ENCODE results near the gene GLCCI1.

The GLCCI1 gene

GRCh38 chr7:8109196-8110022 lies 140.8 kb downstream of the GLCCI1 start:
- Histone ChIP-seq H3K9me3 (ENCODE audit: insufficient read depth, low read length) (no peaks in the 10 kb centered on the region), H3K4me2 (ENCODE audit: low read length) (no peak overlapping the region), H3K9ac (ENCODE audit: low read length) (no peak overlapping the region), H4K20me1 (ENCODE audit: insufficient read depth, low read length) (no peaks in the 10 kb centered on the region), H3K4me1 (ENCODE audit: low read length) (peaks cover 6% of the 10 kb centered on the region), H3K27me3 (ENCODE audit: low read depth, low read length) (no peaks in the 10 kb centered on the region), H3K36me3 (replicated peaks; ENCODE audit: low read depth, low read length) (peaks cover 2% of the 10 kb centered on the region), H3K4me3 (ENCODE audit: low read length) (no peak overlapping the region), H2AFZ (ENCODE audit: low read depth, low read length) (no peak overlapping the region), H3K27ac (ENCODE audit: low read length) (no peak overlapping the region), H3K79me2 (ENCODE audit: low read length) (no peaks in the 10 kb centered on the region)
- TF ChIP-seq EZH2phosphoT487 (IDR thresholded peaks at IDR 0.05; ENCODE audit: low read depth): no peak
- no peak for TF ChIP-seq CTCF (IDR thresholded peaks at IDR 0.05; ENCODE audit: low read depth, low read length)

DNA sequence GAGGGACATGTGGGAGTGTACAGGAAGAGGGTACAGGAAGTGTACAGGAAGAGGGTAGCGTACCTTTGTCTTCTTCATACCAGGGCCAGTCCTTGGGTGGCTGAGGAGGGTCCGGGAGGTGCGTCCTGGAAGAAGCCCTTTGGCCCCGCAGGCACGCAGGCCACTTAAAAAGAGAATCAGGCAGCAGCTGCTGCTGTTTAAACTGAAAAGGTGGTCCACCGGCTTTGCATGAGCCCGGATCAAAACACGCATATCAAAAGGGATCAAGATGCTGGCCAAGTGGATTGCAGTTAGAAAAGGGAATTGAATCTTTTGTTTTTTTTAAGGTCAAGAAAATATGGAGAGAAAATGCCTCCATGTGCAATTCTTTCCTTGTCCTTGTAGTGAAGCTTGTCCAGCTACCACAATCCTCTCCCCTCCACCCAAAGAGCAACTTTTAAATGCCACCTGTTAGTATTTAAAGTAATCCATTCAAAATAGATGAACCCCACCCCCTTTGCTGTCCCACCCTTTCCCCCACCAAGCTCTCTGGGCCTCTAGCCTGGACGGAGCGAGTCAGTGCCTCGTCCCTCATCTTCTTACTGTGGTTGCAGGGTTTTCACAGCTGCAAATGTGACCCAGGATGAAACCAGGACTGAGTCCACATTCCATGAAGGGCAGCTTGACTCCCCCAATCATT lies 142.8 kb downstream of the GLCCI1 start:
- Histone ChIP-seq H3K36me3 (replicated peaks; ENCODE audit: low read depth, low read length) (peaks cover 7% of the 10 kb centered on the region), H3K27me3 (ENCODE audit: low read depth, low read length) (no peaks in the 10 kb centered on the region), H3K27ac (ENCODE audit: low read length) (no peak overlapping the region), H3K9me3 (ENCODE audit: insufficient read depth, low read length) (no peaks in the 10 kb centered on the region), H3K9ac (ENCODE audit: low read length) (no peak overlapping the region), H3K4me3 (ENCODE audit: low read length) (no peak overlapping the region), H4K20me1 (ENCODE audit: insufficient read depth, low read length) (no peaks in the 10 kb centered on the region), H3K4me1 (ENCODE audit: low read length) (peaks cover 11% of the 10 kb centered on the region), H3K79me2 (ENCODE audit: low read length) (no peaks in the 10 kb centered on the region), H2AFZ (ENCODE audit: low read depth, low read length) (no peak overlapping the region), H3K4me2 (ENCODE audit: low read length) (no peak overlapping the region)
- TF ChIP-seq CTCF (IDR thresholded peaks at IDR 0.05; ENCODE audit: low read depth, low read length): no peak
- TF ChIP-seq EZH2phosphoT487 (IDR thresholded peaks at IDR 0.05; ENCODE audit: low read depth): no peak

DNA sequence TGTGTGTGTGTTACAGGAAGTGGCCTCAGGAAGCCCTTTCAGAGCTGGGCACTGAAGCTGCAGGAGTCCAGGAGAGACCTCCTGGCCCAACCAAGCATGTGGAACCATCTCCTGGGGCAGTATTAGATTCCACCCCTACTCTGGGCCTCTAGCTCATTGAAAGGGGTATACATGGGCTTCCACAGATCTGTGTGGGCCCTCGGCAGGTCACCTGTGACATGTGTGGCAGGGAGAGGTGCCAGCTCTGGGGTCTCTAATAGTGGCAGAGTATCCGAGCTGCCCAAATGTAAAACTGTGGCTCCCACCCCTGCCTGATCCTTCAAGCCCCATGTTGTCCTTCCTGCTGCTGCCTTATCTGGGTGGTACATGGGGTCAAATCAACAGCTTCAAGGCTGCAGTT lies 144.1 kb downstream of the GLCCI1 start:
- H3K36me3 ChIP-seq (replicated peaks; ENCODE audit: low read depth, low read length): peaks cover 7% of the 10 kb centered on the region
- no peak overlapping the region for H3K4me3 ChIP-seq (ENCODE audit: low read length)
- TF ChIP-seq EZH2phosphoT487 (IDR thresholded peaks at IDR 0.05; ENCODE audit: low read depth): no peak
- no peak for TF ChIP-seq CTCF (IDR thresholded peaks at IDR 0.05; ENCODE audit: low read depth, low read length)
- H3K27ac ChIP-seq (ENCODE audit: low read length): no peak overlapping the region
- no peaks in the 10 kb centered on the region for H3K9me3 ChIP-seq (ENCODE audit: insufficient read depth, low read length)
- no peak overlapping the region for H3K4me2 ChIP-seq (ENCODE audit: low read length)
- no peak overlapping the region for H2AFZ ChIP-seq (ENCODE audit: low read depth, low read length)
- H3K27me3 ChIP-seq (ENCODE audit: low read depth, low read length): no peaks in the 10 kb centered on the region
- H3K9ac ChIP-seq (ENCODE audit: low read length): no peak overlapping the region
- H3K79me2 ChIP-seq (ENCODE audit: low read length): no peaks in the 10 kb centered on the region
- H4K20me1 ChIP-seq (ENCODE audit: insufficient read depth, low read length): no peaks in the 10 kb centered on the region
- H3K4me1 ChIP-seq (ENCODE audit: low read length): peaks cover 16% of the 10 kb centered on the region

- no peaks in the 10 kb centered on the region for H3K79me2 ChIP-seq (ENCODE audit: low read length)
- H3K4me2 ChIP-seq (ENCODE audit: low read length): no peak overlapping the region
- peaks cover 7% of the 10 kb centered on the region for H3K36me3 ChIP-seq (replicated peaks; ENCODE audit: low read depth, low read length)
- H3K27me3 ChIP-seq (ENCODE audit: low read depth, low read length): no peaks in the 10 kb centered on the region
- H3K27ac ChIP-seq (ENCODE audit: low read length): no peak overlapping the region
- H3K9me3 ChIP-seq (ENCODE audit: insufficient read depth, low read length): no peaks in the 10 kb centered on the region
- H4K20me1 ChIP-seq (ENCODE audit: insufficient read depth, low read length): no peaks in the 10 kb centered on the region
- H3K9ac ChIP-seq (ENCODE audit: low read length): no peak overlapping the region
- peaks cover 16% of the 10 kb centered on the region for H3K4me1 ChIP-seq (ENCODE audit: low read length)
- no peak overlapping the region for H3K4me3 ChIP-seq (ENCODE audit: low read length)
- TF ChIP-seq EZH2phosphoT487 (IDR thresholded peaks at IDR 0.05; ENCODE audit: low read depth) (no peak), CTCF (IDR thresholded peaks at IDR 0.05; ENCODE audit: low read depth, low read length) (no peak)
- H2AFZ ChIP-seq (ENCODE audit: low read depth, low read length): no peak overlapping the region
These were observed 144.6 kb downstream of the GLCCI1 start for GRCh38 chr7:8113184-8113583.
